ENCODE data around the gene FBXO46.
"Not testable (repeated sequence)": the region's sequence is repeated elsewhere in the genome, so short reads cannot be mapped to it uniquely, and the experiment has no call there.

DNA sequence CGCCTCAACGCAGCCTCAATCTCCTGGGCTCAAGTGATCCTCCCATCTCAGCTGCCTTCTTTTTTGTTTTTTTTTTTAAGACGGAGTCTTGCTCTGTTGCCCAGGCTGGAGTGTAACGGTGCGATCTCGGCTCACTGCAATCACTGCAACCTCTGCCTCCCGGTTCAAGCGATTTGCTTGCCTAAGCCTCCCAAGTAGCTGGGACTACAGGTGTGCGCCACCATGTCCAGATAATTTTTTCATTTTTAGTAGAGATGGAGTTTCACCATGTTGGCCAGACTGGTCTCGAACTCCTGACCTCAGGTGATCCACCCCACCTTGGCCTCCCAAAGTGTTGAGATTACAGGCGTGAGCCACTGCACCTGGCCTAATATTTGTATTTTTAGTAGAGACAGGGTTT lies 10.6 kb downstream of the FBXO46 start:
- TF ChIP-seq, protein P1, sequence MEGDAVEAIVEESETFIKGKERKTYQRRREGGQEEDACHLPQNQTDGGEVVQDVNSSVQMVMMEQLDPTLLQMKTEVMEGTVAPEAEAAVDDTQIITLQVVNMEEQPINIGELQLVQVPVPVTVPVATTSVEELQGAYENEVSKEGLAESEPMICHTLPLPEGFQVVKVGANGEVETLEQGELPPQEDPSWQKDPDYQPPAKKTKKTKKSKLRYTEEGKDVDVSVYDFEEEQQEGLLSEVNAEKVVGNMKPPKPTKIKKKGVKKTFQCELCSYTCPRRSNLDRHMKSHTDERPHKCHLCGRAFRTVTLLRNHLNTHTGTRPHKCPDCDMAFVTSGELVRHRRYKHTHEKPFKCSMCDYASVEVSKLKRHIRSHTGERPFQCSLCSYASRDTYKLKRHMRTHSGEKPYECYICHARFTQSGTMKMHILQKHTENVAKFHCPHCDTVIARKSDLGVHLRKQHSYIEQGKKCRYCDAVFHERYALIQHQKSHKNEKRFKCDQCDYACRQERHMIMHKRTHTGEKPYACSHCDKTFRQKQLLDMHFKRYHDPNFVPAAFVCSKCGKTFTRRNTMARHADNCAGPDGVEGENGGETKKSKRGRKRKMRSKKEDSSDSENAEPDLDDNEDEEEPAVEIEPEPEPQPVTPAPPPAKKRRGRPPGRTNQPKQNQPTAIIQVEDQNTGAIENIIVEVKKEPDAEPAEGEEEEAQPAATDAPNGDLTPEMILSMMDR (IDR thresholded peaks at IDR 0.05) = not testable (repeated sequence)
- not testable (repeated sequence) for TF ChIP-seq EZH2 (IDR thresholded peaks at IDR 0.05; ENCODE audit: borderline replicate concordance, insufficient read depth, low read depth, low read length, poor library complexity, severe bottlenecking)
